B cell (primary cell): ENCODE data around the gene HSD17B12.

ENCODE experiments used
- EZH2 ChIP-seq: IDR thresholded peaks from 2 replicates; pipeline ENCODE4 v1.6.1; 2012; ENCODE audit warnings: borderline replicate concordance, low read depth, mild to moderate bottlenecking, moderate library complexity, low read length; ENCODE audit not compliant: insufficient read depth, poor library complexity, severe bottlenecking
- TF ChIP-seq, protein P1 (sequence below): fragments of 200-600 bp; IDR thresholded peaks from one replicate; pipeline ENCODE4 v1.8.0; 2022; ENCODE audit warnings: antibody characterized with exemption, mild to moderate bottlenecking

DNA sequence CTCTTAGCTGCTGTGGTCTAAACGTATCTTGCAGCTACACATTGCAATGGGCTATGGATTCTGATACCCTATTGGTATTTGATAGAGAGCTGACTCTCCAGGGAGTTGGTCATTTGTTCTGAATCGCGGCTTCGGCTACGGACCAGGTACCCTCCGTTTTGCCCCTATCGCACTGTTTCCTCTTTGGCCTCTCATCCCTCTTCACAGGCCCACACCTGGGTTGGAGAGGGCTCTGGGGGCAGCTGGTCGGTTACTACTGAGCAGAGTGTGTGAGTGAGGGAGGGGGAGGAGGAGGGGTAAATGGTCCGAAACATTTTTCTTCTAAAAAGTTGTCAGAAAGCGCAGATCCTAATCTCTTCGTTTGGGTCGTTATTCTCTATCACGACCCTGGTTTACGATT, 48.8 kb upstream of the HSD17B12 start:
- TF ChIP-seq, protein P1, sequence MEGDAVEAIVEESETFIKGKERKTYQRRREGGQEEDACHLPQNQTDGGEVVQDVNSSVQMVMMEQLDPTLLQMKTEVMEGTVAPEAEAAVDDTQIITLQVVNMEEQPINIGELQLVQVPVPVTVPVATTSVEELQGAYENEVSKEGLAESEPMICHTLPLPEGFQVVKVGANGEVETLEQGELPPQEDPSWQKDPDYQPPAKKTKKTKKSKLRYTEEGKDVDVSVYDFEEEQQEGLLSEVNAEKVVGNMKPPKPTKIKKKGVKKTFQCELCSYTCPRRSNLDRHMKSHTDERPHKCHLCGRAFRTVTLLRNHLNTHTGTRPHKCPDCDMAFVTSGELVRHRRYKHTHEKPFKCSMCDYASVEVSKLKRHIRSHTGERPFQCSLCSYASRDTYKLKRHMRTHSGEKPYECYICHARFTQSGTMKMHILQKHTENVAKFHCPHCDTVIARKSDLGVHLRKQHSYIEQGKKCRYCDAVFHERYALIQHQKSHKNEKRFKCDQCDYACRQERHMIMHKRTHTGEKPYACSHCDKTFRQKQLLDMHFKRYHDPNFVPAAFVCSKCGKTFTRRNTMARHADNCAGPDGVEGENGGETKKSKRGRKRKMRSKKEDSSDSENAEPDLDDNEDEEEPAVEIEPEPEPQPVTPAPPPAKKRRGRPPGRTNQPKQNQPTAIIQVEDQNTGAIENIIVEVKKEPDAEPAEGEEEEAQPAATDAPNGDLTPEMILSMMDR, result no peak
- TF ChIP-seq EZH2, result no peak
